ENCODE measurements around the gene MED4. TPM values are rescaled to one million over a fixed set of nuclear protein-coding genes. Genes with fewer than 3 reads are reported as not detected.

Gene MED4
- polyA plus RNA-seq, 1 of the 3 experiments (the other 2 are of a cell fraction), result 42.2 TPM

DNA sequence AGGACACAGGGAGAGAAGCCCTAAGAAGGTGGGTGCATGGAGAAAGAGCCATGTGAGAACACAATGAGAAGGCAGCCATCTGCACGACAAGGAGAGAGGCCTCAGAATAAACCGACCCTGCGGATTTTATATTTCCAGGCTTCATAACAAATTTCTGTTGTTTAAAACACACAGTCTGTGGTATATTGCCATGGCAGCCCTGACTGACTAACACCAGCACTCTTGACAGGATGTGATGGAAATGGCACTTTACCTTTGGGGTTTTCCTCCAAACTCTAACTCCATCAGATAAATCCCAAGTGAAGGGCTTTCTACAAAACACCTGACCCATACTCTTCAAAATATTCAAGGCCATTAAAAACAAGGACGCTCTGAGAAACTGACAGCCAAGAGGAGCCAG, 13.2 kb upstream of the MED4 start (continued):
- no peak for TF ChIP-seq ZBTB33 (IDR thresholded peaks at IDR 0.05; ENCODE audit: borderline replicate concordance, low read depth)
- no peak for TF ChIP-seq GATA2 (CRISPR knock-in tag; IDR thresholded peaks at IDR 0.05)
- no peak for TF ChIP-seq EZH2phosphoT487 (IDR thresholded peaks at IDR 0.05; ENCODE audit: borderline replicate concordance, low read depth)
- no peak for TF ChIP-seq RAD21 (IDR thresholded peaks at IDR 0.05; ENCODE audit: low read length)
- TF ChIP-seq REST (IDR thresholded peaks at IDR 0.05; ENCODE audit: low read depth, low read length), result no peak

GRCh38 chr13:48097793-48098192, 2.9 kb upstream of the MED4 start:
- POLR2A ChIA-PET, result no interaction called here

More at GRCh38 chr13:48097793-48098192, 2.9 kb upstream of the MED4 start:
- Histone ChIP-seq H3K79me2 (ENCODE audit: insufficient read depth) (peaks cover 21% of the 10 kb centered on the region), H3K9me3 (no peaks in the 10 kb centered on the region), H3K9me2 (no peaks in the 10 kb centered on the region), H3K4me3 (ENCODE audit: low read depth in 2 of 2, low read length in 1 of 2) (no peak overlapping the region), H3K9ac (no peak overlapping the region), H3F3A (replicated peaks; ENCODE audit: insufficient read depth) (no peaks in the 10 kb centered on the region), H3K4me2 (no peak overlapping the region), H4K20me1 (ENCODE audit: insufficient read depth) (no peaks in the 10 kb centered on the region), H2AFZ (ENCODE audit: low read depth) (no peak overlapping the region), H3K27me3 (ENCODE audit: insufficient read depth) (no peaks in the 10 kb centered on the region), H3K36me3 (replicated peaks in 1 of 2; ENCODE audit: control insufficient read depth in 1 of 2, insufficient read depth in 2 of 2, low read length in 1 of 2) (no peaks in the 10 kb centered on the region), H3K4me1 (ENCODE audit: control insufficient read depth in 1 of 2, insufficient read depth in 2 of 2, low read depth in 1 of 2, low read length in 1 of 2) (peaks cover 5 to 11% of the 10 kb centered on the region in 2 experiments; a peak in 3 of 4 replicates), H3K27ac (ENCODE audit: low read depth in 2 of 2, low read length in 1 of 2) (no peak overlapping the region)
- 58% methylated on average over 4 of the region's 4 CpGs for WGBS (ENCODE audit: low lambda C conversion rate)
- no peak for DNase-seq
- CTCF ChIA-PET, result interaction anchor here (0.7 to 1.1 kb wide), 2 partner anchors 22 to 205 kb away, joined by 3 read pairs; no protein-coding TSS in a partner anchor
- TF ChIP-seq USF1 (IDR thresholded peaks at IDR 0.05; ENCODE audit: borderline replicate concordance, low read depth), result no peak
- TF ChIP-seq FOXM1 (IDR thresholded peaks at IDR 0.05; ENCODE audit: low read depth), result no peak

Data from SK-N-SH (cell line).